ENCODE data around the gene DUSP18. TPM values are rescaled to one million over a fixed set of nuclear protein-coding genes. Genes with fewer than 3 reads are reported as not detected.
"Not testable (repeated sequence)": the region's sequence is repeated elsewhere in the genome, so short reads cannot be mapped to it uniquely, and the experiment has no call there.

The DUSP18 gene
- total and polyA plus RNA-seq, 4 donors = 1.0 to 2.3 (median 1.6) TPM

DNA sequence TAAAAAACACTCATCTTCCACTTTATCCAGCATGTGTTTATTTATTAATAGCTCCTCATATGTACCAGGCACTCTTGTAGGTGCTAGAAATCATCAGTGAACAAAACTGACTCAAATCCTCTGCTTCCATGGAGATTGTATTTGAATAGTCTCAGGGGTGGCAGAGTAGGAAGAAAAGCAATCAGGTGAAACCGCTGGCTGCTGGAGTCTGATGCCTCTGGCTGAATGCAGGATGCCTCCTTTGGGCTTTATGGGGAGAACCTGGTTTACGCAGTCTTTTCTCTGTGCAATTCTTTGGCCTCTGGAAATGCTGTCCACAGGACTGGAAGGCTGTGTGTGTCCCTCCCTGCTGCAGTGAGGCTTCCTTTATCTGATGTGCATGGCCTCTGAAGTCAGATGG, 14.2 kb upstream of the DUSP18 start:
- DNase-seq (ENCODE audit: low spot score) = no peak
- Histone ChIP-seq H3K9ac (ENCODE audit: low read depth in 1 of 2, low read length in 2 of 2) (no peak overlapping the region), H3K27me3 (ENCODE audit: control insufficient read depth in 4 of 4, insufficient read depth in 4 of 4, low read length in 3 of 4) (no peaks in the 10 kb centered on the region), H3K9me3 (ENCODE audit: control insufficient read depth in 4 of 4, low read length in 3 of 4) (no peaks in the 10 kb centered on the region), H3K27ac (ENCODE audit: low read depth in 1 of 2, low read length in 2 of 2) (no peak overlapping the region), H3K4me1 (ENCODE audit: control insufficient read depth in 4 of 4, insufficient read depth in 4 of 4, low read length in 3 of 4) (no peaks in the 10 kb centered on the region), H3K4me3 (ENCODE audit: low read depth in 1 of 3, low read length in 3 of 3) (no peak overlapping the region), H3K36me3 (ENCODE audit: control insufficient read depth in 4 of 4, insufficient read depth in 3 of 4, low read depth in 1 of 4, low read length in 3 of 4) (no peaks in the 10 kb centered on the region)
- WGBS = 77% methylated on average over 2 of the region's 2 CpGs
- no peak for TF ChIP-seq FOXA1 (IDR thresholded peaks at IDR 0.05)
- TF ChIP-seq JUND (IDR thresholded peaks at IDR 0.05) = no peak

DNA sequence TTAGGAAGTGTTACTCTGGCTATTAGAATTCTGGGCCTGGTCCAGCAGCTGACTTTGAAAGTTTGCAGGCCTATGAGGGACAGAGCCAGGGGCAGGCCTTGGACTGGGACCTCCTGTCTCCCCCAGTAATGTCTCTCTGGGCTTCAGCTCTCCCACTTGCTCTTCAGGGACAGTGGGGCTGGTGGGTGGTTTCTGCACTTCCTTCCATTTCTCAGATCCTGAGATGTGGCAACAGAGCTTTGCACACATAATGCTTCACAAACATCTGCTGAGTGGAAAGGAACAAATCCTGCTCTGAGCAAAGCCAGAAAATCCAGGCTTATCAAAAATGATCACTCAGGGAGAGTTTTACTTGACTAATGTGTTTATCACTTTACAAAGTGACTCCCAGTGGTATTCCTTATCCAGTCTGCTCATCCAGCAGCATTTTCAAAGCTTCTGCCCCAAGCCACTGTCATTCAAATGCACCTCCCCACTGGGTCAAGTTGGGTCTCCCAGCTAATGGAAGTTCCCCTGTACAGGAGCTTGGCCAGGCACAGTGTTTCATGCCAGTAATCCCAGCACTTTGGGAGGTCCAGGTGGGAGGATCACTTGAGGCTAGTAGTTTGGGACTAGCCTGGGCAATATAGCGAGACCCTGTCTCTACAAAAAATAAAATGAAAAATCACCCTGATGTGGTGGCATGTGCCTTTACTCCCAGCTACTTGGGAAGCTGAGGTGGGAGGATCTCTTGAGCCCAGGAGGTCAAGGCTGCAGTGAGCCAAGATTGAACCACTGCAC, 13.5 kb upstream of the DUSP18 start:
- H3K36me3 ChIP-seq (ENCODE audit: control insufficient read depth in 4 of 4, insufficient read depth in 3 of 4, low read depth in 1 of 4, low read length in 3 of 4) = no peaks in the 10 kb centered on the region
- no peak for DNase-seq (ENCODE audit: low spot score)
- TF ChIP-seq, protein P1, sequence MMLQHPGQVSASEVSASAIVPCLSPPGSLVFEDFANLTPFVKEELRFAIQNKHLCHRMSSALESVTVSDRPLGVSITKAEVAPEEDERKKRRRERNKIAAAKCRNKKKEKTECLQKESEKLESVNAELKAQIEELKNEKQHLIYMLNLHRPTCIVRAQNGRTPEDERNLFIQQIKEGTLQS (IDR thresholded peaks at IDR 0.05) = no peak
- TF ChIP-seq RAD21 (IDR thresholded peaks at IDR 0.05) (no peak), GABPA (IDR thresholded peaks at IDR 0.05 in 1 of 2, conservative IDR thresholded peaks at IDR 0.05 in 1 of 2) (no peak), FOXA2 (IDR thresholded peaks at IDR 0.05) (no peak), RXRA (IDR thresholded peaks at IDR 0.05) (no peak), EGR1 (IDR thresholded peaks at IDR 0.05; ENCODE audit: low read depth in 2 of 2) (no peak), TAF1 (conservative IDR thresholded peaks at IDR 0.05) (no peak), FOXA1 (IDR thresholded peaks at IDR 0.05) (no peak), JUND (IDR thresholded peaks at IDR 0.05) (no peak), HNF4G (IDR thresholded peaks at IDR 0.05) (no peak)
- TF ChIP-seq, protein P2, sequence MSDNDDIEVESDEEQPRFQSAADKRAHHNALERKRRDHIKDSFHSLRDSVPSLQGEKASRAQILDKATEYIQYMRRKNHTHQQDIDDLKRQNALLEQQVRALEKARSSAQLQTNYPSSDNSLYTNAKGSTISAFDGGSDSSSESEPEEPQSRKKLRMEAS (IDR thresholded peaks at IDR 0.05) = no peak
- TF ChIP-seq, protein P3, sequence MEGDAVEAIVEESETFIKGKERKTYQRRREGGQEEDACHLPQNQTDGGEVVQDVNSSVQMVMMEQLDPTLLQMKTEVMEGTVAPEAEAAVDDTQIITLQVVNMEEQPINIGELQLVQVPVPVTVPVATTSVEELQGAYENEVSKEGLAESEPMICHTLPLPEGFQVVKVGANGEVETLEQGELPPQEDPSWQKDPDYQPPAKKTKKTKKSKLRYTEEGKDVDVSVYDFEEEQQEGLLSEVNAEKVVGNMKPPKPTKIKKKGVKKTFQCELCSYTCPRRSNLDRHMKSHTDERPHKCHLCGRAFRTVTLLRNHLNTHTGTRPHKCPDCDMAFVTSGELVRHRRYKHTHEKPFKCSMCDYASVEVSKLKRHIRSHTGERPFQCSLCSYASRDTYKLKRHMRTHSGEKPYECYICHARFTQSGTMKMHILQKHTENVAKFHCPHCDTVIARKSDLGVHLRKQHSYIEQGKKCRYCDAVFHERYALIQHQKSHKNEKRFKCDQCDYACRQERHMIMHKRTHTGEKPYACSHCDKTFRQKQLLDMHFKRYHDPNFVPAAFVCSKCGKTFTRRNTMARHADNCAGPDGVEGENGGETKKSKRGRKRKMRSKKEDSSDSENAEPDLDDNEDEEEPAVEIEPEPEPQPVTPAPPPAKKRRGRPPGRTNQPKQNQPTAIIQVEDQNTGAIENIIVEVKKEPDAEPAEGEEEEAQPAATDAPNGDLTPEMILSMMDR (IDR thresholded peaks at IDR 0.05; ENCODE audit: low read depth, low read length, missing input control) = no peak
- H3K27ac ChIP-seq (ENCODE audit: low read depth in 1 of 2, low read length in 2 of 2) = no peak overlapping the region
- no peaks in the 10 kb centered on the region for H3K9me3 ChIP-seq (ENCODE audit: control insufficient read depth in 4 of 4, low read length in 3 of 4)
- no peak overlapping the region for H3K9ac ChIP-seq (ENCODE audit: low read depth in 1 of 2, low read length in 2 of 2)
- no peaks in the 10 kb centered on the region for H3K27me3 ChIP-seq (ENCODE audit: control insufficient read depth in 4 of 4, insufficient read depth in 4 of 4, low read length in 3 of 4)
- H3K4me3 ChIP-seq (ENCODE audit: low read depth in 1 of 3, low read length in 3 of 3) = no peak overlapping the region
- no peaks in the 10 kb centered on the region for H3K4me1 ChIP-seq (ENCODE audit: control insufficient read depth in 4 of 4, insufficient read depth in 4 of 4, low read length in 3 of 4)
- 95% methylated on average over 1 of the region's 1 CpG for WGBS

DNA sequence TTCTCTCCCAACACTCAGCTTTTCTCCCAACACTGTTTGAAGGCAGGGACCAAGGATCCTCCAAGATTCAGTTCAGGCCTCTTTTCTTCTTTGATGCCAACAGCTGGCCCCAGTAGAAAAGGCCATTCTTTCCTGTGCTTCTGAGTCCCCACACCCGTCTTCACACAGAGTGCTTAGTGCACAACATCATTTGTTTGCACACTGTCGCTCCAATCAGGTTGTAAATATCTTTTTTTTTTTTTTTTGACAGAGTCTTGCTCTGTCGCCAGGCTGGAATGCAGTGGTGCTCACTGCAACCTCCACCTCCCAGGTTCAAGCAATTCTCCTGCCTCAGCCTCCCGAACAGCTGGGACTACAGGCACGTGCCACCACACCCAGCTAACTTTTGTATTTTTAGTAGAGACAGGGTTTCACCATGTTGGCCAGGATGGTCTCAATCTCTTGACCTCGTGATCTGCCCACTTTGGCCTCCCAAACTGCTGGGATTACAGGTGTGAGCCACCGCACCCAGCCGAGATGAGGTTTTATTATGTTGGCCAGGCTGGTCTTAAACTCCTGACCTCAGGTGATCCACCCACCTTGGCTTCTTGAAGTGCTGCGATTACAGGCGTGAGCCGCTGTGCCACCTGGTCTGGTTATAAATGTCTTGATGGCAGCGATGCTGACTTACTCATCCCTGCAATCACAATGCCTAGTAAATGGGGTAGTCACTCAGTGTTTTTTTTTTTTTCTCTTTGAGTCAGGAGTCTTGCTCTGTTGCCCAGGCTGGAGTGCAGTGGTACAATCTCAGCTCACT, 12.4 kb upstream of the DUSP18 start:
- not testable (repeated sequence) for DNase-seq (ENCODE audit: low spot score); H3K4me1 ChIP-seq (ENCODE audit: control insufficient read depth in 4 of 4, insufficient read depth in 4 of 4, low read length in 3 of 4); H3K9ac ChIP-seq (ENCODE audit: low read depth in 1 of 2, low read length in 2 of 2); H3K36me3 ChIP-seq (ENCODE audit: control insufficient read depth in 4 of 4, insufficient read depth in 3 of 4, low read depth in 1 of 4, low read length in 3 of 4); H3K9me3 ChIP-seq (ENCODE audit: control insufficient read depth in 4 of 4, low read length in 3 of 4); H3K4me3 ChIP-seq (ENCODE audit: low read depth in 1 of 3, low read length in 3 of 3); H3K27me3 ChIP-seq (ENCODE audit: control insufficient read depth in 4 of 4, insufficient read depth in 4 of 4, low read length in 3 of 4); H3K27ac ChIP-seq (ENCODE audit: low read depth in 1 of 2, low read length in 2 of 2)
- WGBS = 69% methylated on average over 12 of the region's 12 CpGs

DNA sequence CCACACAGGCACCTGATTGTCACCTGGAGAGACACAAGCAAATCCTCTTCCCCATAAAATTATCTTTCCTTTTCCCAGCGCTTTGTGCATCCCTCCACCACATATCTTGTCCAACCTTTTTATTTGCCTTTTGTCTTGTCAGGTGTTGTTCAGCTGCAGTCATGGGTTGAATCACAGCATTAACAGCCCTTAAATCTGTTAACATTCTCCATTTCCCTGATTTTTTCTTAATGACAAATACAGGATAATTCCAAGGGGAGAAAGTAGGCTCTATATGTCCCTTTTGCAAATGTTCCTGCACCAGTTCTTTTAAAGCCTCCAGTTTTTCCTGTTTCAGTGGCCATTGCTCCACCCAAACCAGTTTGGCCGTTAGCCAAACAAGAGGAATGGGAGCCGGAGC, 8.9 kb upstream of the DUSP18 start:
- DNase-seq (ENCODE audit: low spot score); H3K27ac ChIP-seq (ENCODE audit: low read depth in 1 of 2, low read length in 2 of 2); H3K4me3 ChIP-seq (ENCODE audit: low read depth in 1 of 3, low read length in 3 of 3); H3K36me3 ChIP-seq (ENCODE audit: control insufficient read depth in 4 of 4, insufficient read depth in 3 of 4, low read depth in 1 of 4, low read length in 3 of 4); H3K9me3 ChIP-seq (ENCODE audit: control insufficient read depth in 4 of 4, low read length in 3 of 4); H3K27me3 ChIP-seq (ENCODE audit: control insufficient read depth in 4 of 4, insufficient read depth in 4 of 4, low read length in 3 of 4); H3K9ac ChIP-seq (ENCODE audit: low read depth in 1 of 2, low read length in 2 of 2); H3K4me1 ChIP-seq (ENCODE audit: control insufficient read depth in 4 of 4, insufficient read depth in 4 of 4, low read length in 3 of 4): not testable (repeated sequence)
- 72% methylated on average over 3 of the region's 3 CpGs for WGBS

All from liver (tissue), 9 donors.